Fibroblast of lung (primary cell): ENCODE results near the gene ZDHHC3. TPM values are rescaled to one million over a fixed set of nuclear protein-coding genes. Genes with fewer than 3 reads are reported as not detected.

Source experiments
- DNase-seq, 2 donors: peaks; one replicate each; pipeline versions ENCODE4 v3.0.0 to v3.0.0-alpha.2; 2010; ENCODE audit warnings: low read depth in 2 of 2
- H2AFZ ChIP-seq: 2 replicates; pipeline ENCODE4 v1.5.1; 2012; ENCODE audit warnings: low read length, control low read depth, inconsistent platforms
- H3K27ac ChIP-seq: 2 replicates; pipeline ENCODE4 v1.5.1; 2011; ENCODE audit warnings: low read length, control low read depth; ENCODE audit not compliant: insufficient read depth
- H3K27me3 ChIP-seq: 2 replicates; pipeline ENCODE4 v1.5.1; 2011; ENCODE audit warnings: mild to moderate bottlenecking, low read length; ENCODE audit not compliant: control insufficient read depth, insufficient read depth
- H3K36me3 ChIP-seq: 2 replicates; pipeline ENCODE4 v1.5.1; 2011; ENCODE audit warnings: low read length; ENCODE audit not compliant: control insufficient read depth, insufficient read depth
- H3K4me1 ChIP-seq: 2 replicates; pipeline ENCODE4 v1.5.1; 2011; ENCODE audit warnings: low read length; ENCODE audit not compliant: control insufficient read depth, insufficient read depth; ENCODE audit errors: extremely low read depth
- H3K4me2 ChIP-seq: 2 replicates; pipeline ENCODE4 v1.5.1; 2011; ENCODE audit warnings: low read length, control low read depth; ENCODE audit not compliant: insufficient read depth; ENCODE audit errors: extremely low read depth
- H3K4me3 ChIP-seq, 4 experiments: fragments of 200-600 bp in 1 of 4; sonication (generic) in 1 of 4; replicated peaks in 1 of 4; 2 replicates each; pipeline ENCODE4 v1.5.1; 2011 to 2016; ENCODE audit warnings: low read length in 4 of 4, low read depth in 3 of 4, mild to moderate bottlenecking in 3 of 4, control low read depth in 2 of 4, inconsistent platforms in 1 of 4, mixed read lengths in 1 of 4; ENCODE audit not compliant: insufficient read depth in 1 of 4; ENCODE audit errors: control extremely low read depth in 1 of 4
- H3K79me2 ChIP-seq: 2 replicates; pipeline ENCODE4 v1.5.1; 2012; ENCODE audit warnings: mild to moderate bottlenecking, low read length, inconsistent platforms; ENCODE audit not compliant: control insufficient read depth, insufficient read depth
- H3K9ac ChIP-seq: 2 replicates; pipeline ENCODE4 v1.5.1; 2011; ENCODE audit warnings: mild to moderate bottlenecking, low read length, control low read depth; ENCODE audit not compliant: insufficient read depth
- H3K9me3 ChIP-seq: 2 replicates; pipeline ENCODE4 v1.5.1; 2012; ENCODE audit warnings: low read depth, low read length; ENCODE audit not compliant: control insufficient read depth, insufficient read depth
- H4K20me1 ChIP-seq: 2 replicates; pipeline ENCODE4 v1.5.1; 2011; ENCODE audit warnings: low read length; ENCODE audit not compliant: control insufficient read depth, insufficient read depth; ENCODE audit errors: extremely low read depth
- CTCF ChIP-seq, 2 donors: IDR thresholded peaks in 1 of 2; conservative IDR thresholded peaks in 1 of 2; 1 replicate in 1 of 2; 2 replicates in 1 of 2; pipeline ENCODE4 v1.5.1; 2011 to 2012; ENCODE audit warnings: low read length in 2 of 2, control low read depth in 1 of 2, inconsistent platforms in 1 of 2, low read depth in 1 of 2, mild to moderate bottlenecking in 1 of 2
- EZH2 ChIP-seq: IDR thresholded peaks from 2 replicates; pipeline ENCODE4 v1.5.1; 2012; ENCODE audit warnings: low read length, control low read depth, mild to moderate bottlenecking; ENCODE audit errors: missing control alignments
- polyA plus RNA-seq, 2 donors: library from polyadenylated mRNA; depleted of rRNA in 1 of 2; stranded (reverse) in 1 of 2; unstranded in 1 of 2; fragments of >200 nt; gene quantifications; 2 replicates each; pipeline ENCODE4 v1.2.1, GENCODE V29; 2011 to 2012; ENCODE audit warnings: missing spikeins in 1 of 2
- total RNA-seq: library from RNA; depleted of rRNA; stranded (reverse); fragments of >200 nt; gene quantifications from 2 replicates; pipeline ENCODE4 v1.2.1, GENCODE V29; 2014

Gene ZDHHC3
- total and polyA plus RNA-seq, 2 donors (not counting 1 experiment from before 2014, with no cell fraction given) = 53.2 to 126 TPM

GRCh38 chr3:44948239-44948638, 27.7 kb downstream of the ZDHHC3 start:
- H3K4me1 ChIP-seq = no peaks in the 10 kb centered on the region
- no peak overlapping the region for H2AFZ ChIP-seq
- H3K79me2 ChIP-seq = no peaks in the 10 kb centered on the region
- H4K20me1 ChIP-seq = no peaks in the 10 kb centered on the region
- no peak overlapping the region for H3K4me3 ChIP-seq
- no peaks in the 10 kb centered on the region for H3K9me3 ChIP-seq
- TF ChIP-seq EZH2 = no peak
- TF ChIP-seq CTCF (conservative IDR thresholded peaks at IDR 0.05 in 1 of 2, IDR thresholded peaks at IDR 0.05 in 1 of 2; ENCODE audit: low read depth in 1 of 2, low read length in 2 of 2) = no peak
- peaks cover 1% of the 10 kb centered on the region for H3K36me3 ChIP-seq
- H3K27me3 ChIP-seq = no peaks in the 10 kb centered on the region
- DNase-seq = no peak
- H3K27ac ChIP-seq = no peak overlapping the region
- no peak overlapping the region for H3K4me2 ChIP-seq
- H3K9ac ChIP-seq = no peak overlapping the region

DNA sequence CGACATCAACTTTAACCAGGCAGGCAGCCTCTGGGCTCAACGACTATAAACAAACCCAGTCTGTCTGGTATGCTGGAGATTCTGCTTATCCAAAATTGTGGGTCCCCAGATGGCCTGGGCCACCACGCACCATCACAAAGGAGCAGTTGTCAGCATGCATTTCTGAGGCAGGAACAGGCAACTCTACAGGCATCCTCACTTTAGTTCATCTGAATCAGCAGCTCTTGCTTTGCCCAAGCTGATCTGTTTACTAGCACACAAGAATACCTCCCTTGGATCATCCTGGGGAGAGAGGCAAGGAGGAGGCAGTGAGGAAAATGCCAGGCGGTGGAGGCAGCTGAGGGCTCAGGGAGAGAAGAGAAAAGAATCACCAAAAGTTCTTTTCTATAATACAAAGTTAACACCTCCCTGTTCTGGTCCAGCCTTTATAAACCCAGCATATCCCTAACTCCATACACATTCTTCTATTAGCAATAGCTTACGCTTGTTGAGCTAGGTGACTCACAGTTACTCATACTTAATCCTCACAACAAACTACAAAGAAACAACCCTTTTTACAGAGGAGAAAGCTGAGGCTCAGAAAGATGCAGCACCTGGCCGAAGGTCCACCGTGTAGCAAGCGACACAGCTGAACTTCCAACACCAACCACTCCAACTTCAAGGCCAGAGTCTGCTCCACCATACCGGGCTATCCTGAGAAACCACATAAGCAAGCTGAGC, 33.6 kb downstream of the ZDHHC3 start:
- no peaks in the 10 kb centered on the region for H3K79me2 ChIP-seq
- no peak overlapping the region for H2AFZ ChIP-seq
- no peaks in the 10 kb centered on the region for H4K20me1 ChIP-seq
- TF ChIP-seq CTCF (conservative IDR thresholded peaks at IDR 0.05 in 1 of 2, IDR thresholded peaks at IDR 0.05 in 1 of 2; ENCODE audit: low read depth in 1 of 2, low read length in 2 of 2) (no peak), EZH2 (no peak)
- H3K27me3 ChIP-seq = no peaks in the 10 kb centered on the region
- H3K9me3 ChIP-seq = no peaks in the 10 kb centered on the region
- H3K36me3 ChIP-seq = peaks cover 5% of the 10 kb centered on the region
- H3K9ac ChIP-seq = no peak overlapping the region
- no peak overlapping the region for H3K4me3 ChIP-seq
- DNase-seq = peak; percentile 52 to 53
- H3K4me2 ChIP-seq = no peak overlapping the region
- H3K27ac ChIP-seq = peak overlapping the region; percentile 17
- peaks cover 2% of the 10 kb centered on the region for H3K4me1 ChIP-seq

GRCh38 chr3:44939581-44940036, 36.4 kb downstream of the ZDHHC3 start:
- no peaks in the 10 kb centered on the region for H3K27me3 ChIP-seq
- H3K4me1 ChIP-seq = peaks cover 2% of the 10 kb centered on the region
- H4K20me1 ChIP-seq = no peaks in the 10 kb centered on the region
- no peak for TF ChIP-seq EZH2
- no peak for TF ChIP-seq CTCF (conservative IDR thresholded peaks at IDR 0.05 in 1 of 2, IDR thresholded peaks at IDR 0.05 in 1 of 2; ENCODE audit: low read depth in 1 of 2, low read length in 2 of 2)
- H3K79me2 ChIP-seq = no peaks in the 10 kb centered on the region
- no peak overlapping the region for H2AFZ ChIP-seq
- no peak overlapping the region for H3K4me2 ChIP-seq
- H3K9me3 ChIP-seq = no peaks in the 10 kb centered on the region
- no peak overlapping the region for H3K9ac ChIP-seq
- no peak overlapping the region for H3K4me3 ChIP-seq
- DNase-seq = peak; percentile 28 to 67
- no peak overlapping the region for H3K27ac ChIP-seq
- H3K36me3 ChIP-seq = peaks cover 5% of the 10 kb centered on the region
